ENCODE measurements around the gene MAML3.

MAML3 gene

DNA sequence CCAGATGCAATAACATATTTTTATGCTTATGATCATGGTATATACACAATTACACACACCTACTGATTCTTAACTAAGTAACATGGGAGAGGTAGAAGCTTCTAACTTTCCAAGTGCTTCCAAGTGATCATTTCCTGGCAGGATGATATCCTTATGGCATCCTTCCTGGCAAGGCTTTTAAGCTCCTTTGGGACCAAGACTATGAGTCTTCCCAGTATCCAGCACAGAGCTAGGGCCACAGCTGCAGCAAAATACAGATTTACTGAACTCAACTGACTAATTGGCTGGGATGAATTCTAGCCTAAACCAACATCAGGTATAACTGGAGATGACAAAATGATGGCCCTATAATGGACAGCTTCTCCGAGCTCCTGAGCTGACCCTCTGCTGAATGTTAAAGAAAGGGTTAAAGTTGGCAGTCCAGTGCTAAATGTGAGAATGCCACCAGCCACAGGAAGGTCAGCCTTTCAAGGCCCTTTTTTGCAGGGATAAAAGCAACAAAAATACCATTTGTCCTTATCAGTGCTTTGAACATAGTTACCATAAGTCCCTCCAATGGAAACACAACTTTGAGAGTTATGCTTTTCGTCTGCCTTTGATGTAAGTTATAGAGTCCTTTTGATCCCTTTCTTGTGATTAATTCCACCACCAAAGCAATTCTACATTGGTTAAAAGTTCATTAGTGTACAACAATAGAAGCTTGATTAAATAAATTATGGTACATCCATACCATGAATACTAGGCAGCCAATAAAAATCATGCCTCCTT lies 415.0 kb downstream of the MAML3 start:
- H3K36me3 ChIP-seq (ENCODE audit: control insufficient read depth in 1 of 2, insufficient read depth in 2 of 2, low read depth in 1 of 2, low read length in 2 of 2), result no peaks in the 10 kb centered on the region
- H2BK15ac ChIP-seq (ENCODE audit: low read depth, poor library complexity, severe bottlenecking), result no peak overlapping the region
- H3K27ac ChIP-seq (ENCODE audit: low read length, poor library complexity, severe bottlenecking), result no peak overlapping the region
- H3K14ac ChIP-seq (ENCODE audit: low read length in 2 of 2), result no peak overlapping the region
- H3K4me3 ChIP-seq (ENCODE audit: insufficient read depth in 1 of 2, low read depth in 1 of 2, low read length in 2 of 2), result no peak overlapping the region
- H3K9me3 ChIP-seq (ENCODE audit: control insufficient read depth, low read length), result no peaks in the 10 kb centered on the region
- H2BK120ac ChIP-seq (ENCODE audit: low read depth, low read length), result no peak overlapping the region
- WGBS, result 98% methylated on average over 2 of the region's 2 CpGs
- H3K23ac ChIP-seq (ENCODE audit: low read length in 2 of 2), result no peak overlapping the region
- no peaks in the 10 kb centered on the region for H3K27me3 ChIP-seq (ENCODE audit: control insufficient read depth in 1 of 2, insufficient read depth in 1 of 2, low read length in 2 of 2)
- H2BK5ac ChIP-seq (ENCODE audit: low read depth, low read length, poor library complexity, severe bottlenecking), result no peak overlapping the region
- no peak overlapping the region for H4K91ac ChIP-seq (ENCODE audit: low read length)
- H3K4me2 ChIP-seq (ENCODE audit: low read length, poor library complexity, severe bottlenecking), result no peak overlapping the region
- H3K18ac ChIP-seq (ENCODE audit: low read depth in 1 of 2, low read length in 2 of 2), result no peak overlapping the region
- no peak overlapping the region for H2BK12ac ChIP-seq (ENCODE audit: low read length in 2 of 2)
- H3K9ac ChIP-seq (ENCODE audit: low read length), result no peak overlapping the region
- H3K79me1 ChIP-seq (replicated peaks; ENCODE audit: low read length, poor library complexity, severe bottlenecking), result no peaks in the 10 kb centered on the region
- no peak overlapping the region for H3K4ac ChIP-seq (ENCODE audit: low read depth in 1 of 2, low read length in 2 of 2)
- peaks cover 8% of the 10 kb centered on the region for H3K4me1 ChIP-seq (ENCODE audit: control insufficient read depth, insufficient read depth, low read depth, low read length)
- DNase-seq, result no peak
- no peak overlapping the region for H2AFZ ChIP-seq (ENCODE audit: low read depth, low read length)
- no peak overlapping the region for H4K8ac ChIP-seq (ENCODE audit: low read length)
- no peak overlapping the region for H2AK5ac ChIP-seq (ENCODE audit: low read length, severe bottlenecking)

DNA sequence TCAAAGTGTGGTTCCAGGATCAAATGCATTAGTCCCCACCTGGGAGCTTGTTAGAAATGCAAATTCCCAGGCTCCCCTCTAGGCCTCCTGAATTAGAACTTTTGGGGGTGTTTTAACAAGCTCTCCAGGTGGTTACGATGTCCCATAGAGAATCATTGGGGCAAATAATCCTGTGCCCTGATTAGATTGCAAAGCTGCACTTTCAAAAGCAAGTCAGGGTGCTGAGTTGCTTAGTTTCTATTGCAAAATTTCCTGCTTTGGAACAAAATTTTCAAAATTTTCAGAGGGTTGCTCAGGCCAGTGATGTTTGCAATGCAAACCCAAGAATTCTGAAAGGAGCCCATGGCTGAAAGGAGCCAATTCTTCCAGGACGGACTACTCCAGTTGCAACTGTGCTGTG lies 417.3 kb downstream of the MAML3 start:
- Histone ChIP-seq H3K18ac (ENCODE audit: low read depth in 1 of 2, low read length in 2 of 2) (no peak overlapping the region), H3K4me2 (ENCODE audit: low read length, poor library complexity, severe bottlenecking) (no peak overlapping the region), H3K27me3 (ENCODE audit: control insufficient read depth in 1 of 2, insufficient read depth in 1 of 2, low read length in 2 of 2) (no peaks in the 10 kb centered on the region), H3K27ac (ENCODE audit: low read length, poor library complexity, severe bottlenecking) (no peak overlapping the region), H3K79me1 (replicated peaks; ENCODE audit: low read length, poor library complexity, severe bottlenecking) (peaks cover 2% of the 10 kb centered on the region), H3K4me3 (ENCODE audit: insufficient read depth in 1 of 2, low read depth in 1 of 2, low read length in 2 of 2) (no peak overlapping the region), H2BK12ac (ENCODE audit: low read length in 2 of 2) (no peak overlapping the region), H3K23ac (ENCODE audit: low read length in 2 of 2) (no peak overlapping the region), H2BK5ac (ENCODE audit: low read depth, low read length, poor library complexity, severe bottlenecking) (no peak overlapping the region), H4K91ac (ENCODE audit: low read length) (no peak overlapping the region), H3K9me3 (ENCODE audit: control insufficient read depth, low read length) (no peaks in the 10 kb centered on the region), H2AK5ac (ENCODE audit: low read length, severe bottlenecking) (no peak overlapping the region), H2BK120ac (ENCODE audit: low read depth, low read length) (no peak overlapping the region), H3K9ac (ENCODE audit: low read length) (peak overlapping the region; percentile 99), H2BK15ac (ENCODE audit: low read depth, poor library complexity, severe bottlenecking) (no peak overlapping the region), H3K4me1 (ENCODE audit: control insufficient read depth, insufficient read depth, low read depth, low read length) (peaks cover 8% of the 10 kb centered on the region), H2AFZ (ENCODE audit: low read depth, low read length) (no peak overlapping the region), H3K14ac (ENCODE audit: low read length in 2 of 2) (no peak overlapping the region), H4K8ac (ENCODE audit: low read length) (no peak overlapping the region), H3K4ac (ENCODE audit: low read depth in 1 of 2, low read length in 2 of 2) (no peak overlapping the region), H3K36me3 (ENCODE audit: control insufficient read depth in 1 of 2, insufficient read depth in 2 of 2, low read depth in 1 of 2, low read length in 2 of 2) (no peaks in the 10 kb centered on the region)
- no peak for DNase-seq
- WGBS, result 94% methylated on average over 2 of the region's 2 CpGs

DNA sequence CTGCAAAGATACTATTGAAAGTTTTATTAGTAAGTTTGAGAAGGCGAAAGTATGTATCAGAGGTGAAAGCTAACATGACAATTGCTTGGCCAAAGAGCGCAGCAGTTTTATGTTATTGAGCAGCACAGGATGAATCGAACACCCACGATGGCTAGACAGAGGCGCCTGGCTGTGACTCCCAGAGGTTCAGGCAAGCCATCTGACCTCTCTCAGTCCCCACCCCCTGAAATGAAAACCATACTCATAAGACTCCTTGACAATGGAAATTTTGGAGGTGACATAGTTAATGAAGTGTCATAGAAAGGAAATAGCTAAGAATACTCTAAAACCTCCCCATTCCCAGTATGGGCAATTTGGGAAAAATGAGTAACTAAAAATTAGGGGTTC lies 417.7 kb downstream of the MAML3 start:
- Histone ChIP-seq H3K4me2 (ENCODE audit: low read length, poor library complexity, severe bottlenecking) (no peak overlapping the region), H3K4ac (ENCODE audit: low read depth in 1 of 2, low read length in 2 of 2) (no peak overlapping the region), H3K36me3 (ENCODE audit: control insufficient read depth in 1 of 2, insufficient read depth in 2 of 2, low read depth in 1 of 2, low read length in 2 of 2) (no peaks in the 10 kb centered on the region), H3K9ac (ENCODE audit: low read length) (peak overlapping the region; percentile 99), H3K4me1 (ENCODE audit: control insufficient read depth, insufficient read depth, low read depth, low read length) (peaks cover 8% of the 10 kb centered on the region), H4K8ac (ENCODE audit: low read length) (no peak overlapping the region), H2AFZ (ENCODE audit: low read depth, low read length) (no peak overlapping the region), H3K4me3 (ENCODE audit: insufficient read depth in 1 of 2, low read depth in 1 of 2, low read length in 2 of 2) (no peak overlapping the region), H2BK15ac (ENCODE audit: low read depth, poor library complexity, severe bottlenecking) (no peak overlapping the region), H2AK5ac (ENCODE audit: low read length, severe bottlenecking) (no peak overlapping the region), H3K14ac (ENCODE audit: low read length in 2 of 2) (no peak overlapping the region), H3K18ac (ENCODE audit: low read depth in 1 of 2, low read length in 2 of 2) (peak overlapping the region in 1 of 2 experiments; percentile 67), H3K79me1 (replicated peaks; ENCODE audit: low read length, poor library complexity, severe bottlenecking) (peaks cover 2% of the 10 kb centered on the region), H4K91ac (ENCODE audit: low read length) (no peak overlapping the region), H3K9me3 (ENCODE audit: control insufficient read depth, low read length) (no peaks in the 10 kb centered on the region), H3K27me3 (ENCODE audit: control insufficient read depth in 1 of 2, insufficient read depth in 1 of 2, low read length in 2 of 2) (no peaks in the 10 kb centered on the region), H2BK5ac (ENCODE audit: low read depth, low read length, poor library complexity, severe bottlenecking) (no peak overlapping the region), H3K23ac (ENCODE audit: low read length in 2 of 2) (no peak overlapping the region), H3K27ac (ENCODE audit: low read length, poor library complexity, severe bottlenecking) (no peak overlapping the region), H2BK120ac (ENCODE audit: low read depth, low read length) (no peak overlapping the region), H2BK12ac (ENCODE audit: low read length in 2 of 2) (no peak overlapping the region)
- WGBS, result 77% methylated on average over 5 of the region's 5 CpGs
- DNase-seq, result peak; percentile 26

DNA sequence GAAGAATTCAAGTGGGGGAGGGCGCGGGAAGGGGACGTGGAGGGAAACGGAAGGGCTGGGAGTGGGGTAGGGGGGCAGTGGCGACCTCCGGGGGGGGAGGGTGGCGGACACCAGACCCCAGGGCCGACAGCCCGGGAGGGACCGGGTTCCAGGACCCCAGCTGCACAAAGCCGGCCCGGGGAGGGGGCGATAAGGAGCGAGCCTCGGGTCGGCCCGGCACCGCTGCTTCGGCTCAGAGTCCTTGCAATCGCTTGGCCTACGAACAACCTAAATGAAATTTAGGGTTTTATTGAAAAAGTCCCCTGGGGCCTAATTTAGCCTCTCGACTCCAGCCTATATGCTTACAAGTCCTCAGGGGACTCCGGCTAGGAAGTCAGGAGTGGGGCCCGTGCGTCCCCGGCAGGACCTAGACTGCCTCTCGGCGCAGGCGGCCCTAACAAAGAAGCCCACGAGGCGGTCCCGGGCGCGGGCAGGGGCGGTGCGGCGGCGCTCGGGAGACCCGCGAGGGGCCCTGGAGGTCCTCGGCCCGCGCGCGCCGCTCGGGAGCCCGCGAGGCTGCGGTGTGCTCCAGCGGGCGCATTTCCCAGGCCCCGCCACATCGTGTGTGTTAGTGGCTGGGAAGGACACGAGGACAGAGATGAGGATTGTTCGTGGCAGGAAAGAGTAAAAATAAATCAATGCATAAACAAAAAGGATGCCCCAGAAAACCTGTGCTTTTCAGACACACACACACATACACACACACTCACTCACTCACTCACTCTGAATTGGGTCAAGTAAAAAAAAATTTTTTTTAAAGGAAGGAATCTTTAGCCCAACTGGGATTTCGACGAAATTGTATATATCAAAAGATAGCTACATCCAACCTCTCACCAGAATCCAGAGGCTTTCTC lies 418.4 kb downstream of the MAML3 start:
- Histone ChIP-seq H3K4me3 (ENCODE audit: insufficient read depth in 1 of 2, low read depth in 1 of 2, low read length in 2 of 2) (peak overlapping the region; percentile 52 to 85), H2BK15ac (ENCODE audit: low read depth, poor library complexity, severe bottlenecking) (peak overlapping the region; percentile 85), H2AK5ac (ENCODE audit: low read length, severe bottlenecking) (no peak overlapping the region), H3K4me2 (ENCODE audit: low read length, poor library complexity, severe bottlenecking) (peak overlapping the region; percentile 100), H2BK12ac (ENCODE audit: low read length in 2 of 2) (peak overlapping the region in 1 of 2 experiments; percentile 67), H3K18ac (ENCODE audit: low read depth in 1 of 2, low read length in 2 of 2) (peak overlapping the region; percentile 77 to 81), H2BK120ac (ENCODE audit: low read depth, low read length) (peak overlapping the region; percentile 83), H2AFZ (ENCODE audit: low read depth, low read length) (peak overlapping the region; percentile 23), H3K14ac (ENCODE audit: low read length in 2 of 2) (no peak overlapping the region), H3K4ac (ENCODE audit: low read depth in 1 of 2, low read length in 2 of 2) (peak overlapping the region in 1 of 2 experiments; percentile 76), H3K23ac (ENCODE audit: low read length in 2 of 2) (no peak overlapping the region), H4K8ac (ENCODE audit: low read length) (peak overlapping the region; percentile 91), H3K4me1 (ENCODE audit: control insufficient read depth, insufficient read depth, low read depth, low read length) (peaks cover 6% of the 10 kb centered on the region), H2BK5ac (ENCODE audit: low read depth, low read length, poor library complexity, severe bottlenecking) (peak overlapping the region; percentile 81), H3K79me1 (replicated peaks; ENCODE audit: low read length, poor library complexity, severe bottlenecking) (peaks cover 3% of the 10 kb centered on the region), H3K27ac (ENCODE audit: low read length, poor library complexity, severe bottlenecking) (no peak overlapping the region), H3K36me3 (ENCODE audit: control insufficient read depth in 1 of 2, insufficient read depth in 2 of 2, low read depth in 1 of 2, low read length in 2 of 2) (no peaks in the 10 kb centered on the region), H3K9ac (ENCODE audit: low read length) (peak overlapping the region; percentile 99), H3K27me3 (ENCODE audit: control insufficient read depth in 1 of 2, insufficient read depth in 1 of 2, low read length in 2 of 2) (no peaks in the 10 kb centered on the region), H4K91ac (ENCODE audit: low read length) (peak overlapping the region; percentile 56), H3K9me3 (ENCODE audit: control insufficient read depth, low read length) (no peaks in the 10 kb centered on the region)
- WGBS, result 3% methylated on average over 37 of the region's 59 CpGs
- DNase-seq, result peak; percentile 49

Data from mesenchymal stem cell (in vitro differentiated cells and primary cell).